ENCODE results near the gene DOK3. TPM values are rescaled to one million over a fixed set of nuclear protein-coding genes. Genes with fewer than 3 reads are reported as not detected.

Gene DOK3
- total and polyA plus RNA-seq, 2 of the 13 experiments (the other 11 are each of a cell fraction or from before 2014, with no cell fraction given), result 1.4 to 1.5 TPM

GRCh38 chr5:177526791-177527190 is 17.2 kb upstream of the DOK3 start:
- no TSS peak for BruUV-seq (replicated peaks)
- Histone ChIP-seq H3K4me2 (ENCODE audit: low read depth, low read length) (no peak overlapping the region), H3K4me1 (ENCODE audit: insufficient read depth, low read length) (no peaks in the 10 kb centered on the region), H2AFZ (ENCODE audit: low read length) (no peak overlapping the region), H3K4me3 (replicated peaks in 1 of 3; ENCODE audit: insufficient read depth in 1 of 3, low read depth in 2 of 3, low read length in 3 of 3) (no peak overlapping the region), H3K27me3 (ENCODE audit: control insufficient read depth in 1 of 2, insufficient read depth in 2 of 2, low read length in 2 of 2) (no peaks in the 10 kb centered on the region), H3K79me2 (ENCODE audit: insufficient read depth, low read length) (no peaks in the 10 kb centered on the region), H4K20me1 (ENCODE audit: insufficient read depth, low read length) (no peaks in the 10 kb centered on the region), H3K27ac (ENCODE audit: extremely low read length, insufficient read depth, low read length) (no peak overlapping the region), H3K9ac (ENCODE audit: insufficient read depth, low read depth, low read length) (no peak overlapping the region), H3K9me3 (ENCODE audit: low read length) (no peaks in the 10 kb centered on the region), H3K36me3 (replicated peaks in 1 of 2; ENCODE audit: control insufficient read depth in 1 of 2, insufficient read depth in 2 of 2, low read length in 2 of 2) (peaks cover 37 to 86% of the 10 kb centered on the region in 2 experiments)
- FAIRE-seq (no peak), ATAC-seq (no peak), DNase-seq (ENCODE audit: low spot score) (no peak)
- in situ Hi-C loops (cut with HindIII; ENCODE audit: extremely low pct_ligation_motif_present, low pct_unique_long_range_greater_than_20kb) (no loop called here), intact Hi-C loops (cut with micrococcal nuclease; ENCODE audit: unreplicated experiment) (no loop called here)
- no peak for TF ChIP-seq ZNF724P (CRISPR knock-in tag; IDR thresholded peaks at IDR 0.05; ENCODE audit: borderline replicate concordance)
- no peak for TF ChIP-seq ZNF317 (CRISPR knock-in tag; IDR thresholded peaks at IDR 0.05)
- TF ChIP-seq RXRB (CRISPR knock-in tag; IDR thresholded peaks at IDR 0.05; ENCODE audit: borderline replicate concordance), result no peak
- no peak for TF ChIP-seq ARID2 (CRISPR knock-in tag; IDR thresholded peaks at IDR 0.05; ENCODE audit: borderline replicate concordance)
- TF ChIP-seq, protein P1, sequence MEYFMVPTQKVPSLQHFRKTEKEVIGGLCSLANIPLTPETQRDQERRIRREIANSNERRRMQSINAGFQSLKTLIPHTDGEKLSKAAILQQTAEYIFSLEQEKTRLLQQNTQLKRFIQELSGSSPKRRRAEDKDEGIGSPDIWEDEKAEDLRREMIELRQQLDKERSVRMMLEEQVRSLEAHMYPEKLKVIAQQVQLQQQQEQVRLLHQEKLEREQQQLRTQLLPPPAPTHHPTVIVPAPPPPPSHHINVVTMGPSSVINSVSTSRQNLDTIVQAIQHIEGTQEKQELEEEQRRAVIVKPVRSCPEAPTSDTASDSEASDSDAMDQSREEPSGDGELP (IDR thresholded peaks at IDR 0.05; ENCODE audit: borderline replicate concordance, low read depth), result no peak
- TF ChIP-seq, protein P2, sequence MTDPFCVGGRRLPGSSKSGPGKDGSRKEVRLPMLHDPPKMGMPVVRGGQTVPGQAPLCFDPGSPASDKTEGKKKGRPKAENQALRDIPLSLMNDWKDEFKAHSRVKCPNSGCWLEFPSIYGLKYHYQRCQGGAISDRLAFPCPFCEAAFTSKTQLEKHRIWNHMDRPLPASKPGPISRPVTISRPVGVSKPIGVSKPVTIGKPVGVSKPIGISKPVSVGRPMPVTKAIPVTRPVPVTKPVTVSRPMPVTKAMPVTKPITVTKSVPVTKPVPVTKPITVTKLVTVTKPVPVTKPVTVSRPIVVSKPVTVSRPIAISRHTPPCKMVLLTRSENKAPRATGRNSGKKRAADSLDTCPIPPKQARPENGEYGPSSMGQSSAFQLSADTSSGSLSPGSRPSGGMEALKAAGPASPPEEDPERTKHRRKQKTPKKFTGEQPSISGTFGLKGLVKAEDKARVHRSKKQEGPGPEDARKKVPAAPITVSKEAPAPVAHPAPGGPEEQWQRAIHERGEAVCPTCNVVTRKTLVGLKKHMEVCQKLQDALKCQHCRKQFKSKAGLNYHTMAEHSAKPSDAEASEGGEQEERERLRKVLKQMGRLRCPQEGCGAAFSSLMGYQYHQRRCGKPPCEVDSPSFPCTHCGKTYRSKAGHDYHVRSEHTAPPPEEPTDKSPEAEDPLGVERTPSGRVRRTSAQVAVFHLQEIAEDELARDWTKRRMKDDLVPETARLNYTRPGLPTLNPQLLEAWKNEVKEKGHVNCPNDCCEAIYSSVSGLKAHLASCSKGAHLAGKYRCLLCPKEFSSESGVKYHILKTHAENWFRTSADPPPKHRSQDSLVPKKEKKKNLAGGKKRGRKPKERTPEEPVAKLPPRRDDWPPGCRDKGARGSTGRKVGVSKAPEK (CRISPR knock-in tag; IDR thresholded peaks at IDR 0.05; ENCODE audit: borderline replicate concordance), result no peak
- no peak for TF ChIP-seq PITX1 (CRISPR knock-in tag; IDR thresholded peaks at IDR 0.05)
- POLR2A ChIA-PET, result no interaction called here
- CTCF ChIA-PET (ENCODE audit: low intra/inter-chr PET ratio, low total read pairs), result no interaction called here
- WGBS (ENCODE audit: low lambda C conversion rate), result 96% methylated on average over 6 of the region's 6 CpGs
